ENCODE results near the gene RNF149. TPM values are rescaled to one million over a fixed set of nuclear protein-coding genes. Genes with fewer than 3 reads are reported as not detected.
"Not testable (repeated sequence)": the region's sequence is repeated elsewhere in the genome, so short reads cannot be mapped to it uniquely, and the experiment has no call there.

The RNF149 gene, protein sequence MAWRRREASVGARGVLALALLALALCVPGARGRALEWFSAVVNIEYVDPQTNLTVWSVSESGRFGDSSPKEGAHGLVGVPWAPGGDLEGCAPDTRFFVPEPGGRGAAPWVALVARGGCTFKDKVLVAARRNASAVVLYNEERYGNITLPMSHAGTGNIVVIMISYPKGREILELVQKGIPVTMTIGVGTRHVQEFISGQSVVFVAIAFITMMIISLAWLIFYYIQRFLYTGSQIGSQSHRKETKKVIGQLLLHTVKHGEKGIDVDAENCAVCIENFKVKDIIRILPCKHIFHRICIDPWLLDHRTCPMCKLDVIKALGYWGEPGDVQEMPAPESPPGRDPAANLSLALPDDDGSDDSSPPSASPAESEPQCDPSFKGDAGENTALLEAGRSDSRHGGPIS
- total RNA-seq: 10 to 100 TPM; 66.3 to 74.2 TPM

DNA sequence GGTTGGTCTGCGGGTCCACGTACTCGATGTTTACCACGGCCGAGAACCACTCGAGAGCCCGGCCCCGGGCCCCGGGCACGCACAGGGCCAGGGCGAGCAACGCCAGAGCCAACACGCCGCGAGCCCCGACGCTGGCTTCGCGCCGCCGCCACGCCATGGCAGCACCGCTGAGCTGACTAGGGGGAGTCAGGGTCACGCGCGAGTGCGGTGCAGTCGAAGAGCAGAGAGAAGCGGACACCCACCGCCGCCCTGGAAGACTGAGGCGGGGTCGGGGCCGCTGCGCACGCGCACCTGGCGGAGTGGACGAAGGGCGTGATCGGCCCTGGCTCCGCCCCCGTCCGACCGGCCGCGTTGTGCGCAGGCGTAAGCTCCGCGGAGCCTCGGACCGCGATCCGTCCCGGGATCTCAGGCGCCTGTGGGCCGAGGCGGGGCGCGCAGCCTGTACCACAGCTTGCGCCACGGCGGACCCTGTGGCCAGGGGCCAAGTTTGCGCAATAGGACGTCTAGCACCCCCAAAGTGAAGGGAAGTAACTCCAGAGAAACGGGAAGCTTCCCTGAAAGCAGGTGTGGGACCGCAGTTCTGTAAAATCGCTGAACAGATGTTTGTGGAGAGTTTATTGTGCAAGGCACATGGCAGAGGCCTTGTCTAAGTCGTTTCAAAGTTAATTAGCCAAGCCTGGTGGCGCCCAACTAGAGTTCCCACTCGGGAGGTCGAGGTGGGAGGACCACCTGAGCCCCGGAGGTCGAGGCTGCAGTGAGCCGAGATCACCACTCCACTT, at the start of gene RNF149:
RNF149 (minus strand) TSS at position 270 of the 779 bp plus-strand sequence; CDS start at position 157, 113 bp downstream.
- no peaks in the 10 kb centered on the region for H3K27me3 Mint-ChIP-seq
- peak; percentile 89 for DNase-seq
- peak within 1 kb of the TSS; percentile 96 for H3K27ac Mint-ChIP-seq
- H3K9me3 Mint-ChIP-seq: no peaks in the 10 kb centered on the region
- CTCF ChIA-PET: interaction anchor here (0.6 to 1.8 kb wide), 3 partner anchors 9 to 55 kb away, joined by 3 to 4 read pairs (median 3); no protein-coding TSS in a partner anchor
- peaks cover 64% of the 10 kb centered on the region for H3K4me1 Mint-ChIP-seq
- peak within 1 kb of the TSS; percentile 98 for H3K4me3 Mint-ChIP-seq
- H3K36me3 Mint-ChIP-seq (ENCODE audit: low read depth): peaks cover 37% of the 10 kb centered on the region
- POLR2A ChIA-PET: interaction anchor here (0.7 to 1.8 kb wide), 2 partner anchors 20 to 417 kb away, joined by 3 to 6 read pairs; no protein-coding TSS in a partner anchor

DNA sequence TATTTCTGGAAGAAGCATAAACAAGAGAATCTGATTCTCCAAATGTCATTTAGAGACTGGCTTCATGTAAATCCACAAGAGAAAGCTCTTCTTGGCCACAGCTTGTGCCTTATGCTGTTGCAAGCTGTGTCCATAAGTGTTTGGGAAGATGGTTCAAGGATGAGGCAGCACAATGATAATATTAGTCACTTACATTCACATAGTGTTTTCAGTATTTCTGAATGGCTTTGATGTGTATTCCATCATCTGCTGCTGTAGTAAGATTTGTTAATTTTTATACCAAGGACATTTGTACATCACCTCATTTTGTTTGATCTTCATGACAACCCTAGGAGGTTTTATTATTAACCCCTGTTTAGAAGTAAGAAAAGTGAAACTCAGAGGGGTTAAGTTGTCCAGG, 48.9 kb upstream of the RNF149 start:
- H3K9me3 Mint-ChIP-seq: no peaks in the 10 kb centered on the region
- CTCF ChIA-PET: interaction anchor here (0.6 to 1.5 kb wide), 3 partner anchors 15 to 1046 kb away, joined by 3 to 5 read pairs (median 4); no protein-coding TSS in a partner anchor
- H3K27ac Mint-ChIP-seq: no peak overlapping the region
- POLR2A ChIA-PET: no interaction called here
- peaks cover 3% of the 10 kb centered on the region for H3K36me3 Mint-ChIP-seq (ENCODE audit: low read depth)
- no peak for DNase-seq
- H3K4me3 Mint-ChIP-seq: no peak overlapping the region
- peaks cover 34% of the 10 kb centered on the region for H3K4me1 Mint-ChIP-seq
- H3K27me3 Mint-ChIP-seq: peaks cover 2% of the 10 kb centered on the region

DNA sequence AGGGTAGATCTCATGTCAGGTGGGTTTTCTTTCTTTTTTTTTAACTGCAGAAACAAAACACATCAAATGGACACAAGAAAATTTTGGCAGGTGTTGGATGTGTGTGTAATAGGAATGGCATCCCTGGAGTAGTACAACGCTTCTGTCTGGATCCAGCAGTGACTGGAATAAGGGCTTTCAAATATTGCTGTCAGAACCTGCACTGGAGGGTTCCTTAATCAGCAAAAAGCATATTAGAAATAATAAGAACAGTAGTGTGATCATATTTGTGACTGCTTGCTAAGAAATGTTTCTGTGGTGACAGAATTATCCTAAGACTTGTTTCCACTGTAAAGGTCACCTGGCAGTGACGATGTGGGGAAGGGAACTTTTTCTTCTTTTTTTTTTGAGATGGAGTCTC, 48.0 kb upstream of the RNF149 start:
- Mint-ChIP-seq H3K27me3 (peaks cover 2% of the 10 kb centered on the region), H3K36me3 (ENCODE audit: low read depth) (peaks cover 3% of the 10 kb centered on the region), H3K9me3 (no peaks in the 10 kb centered on the region), H3K4me1 (peaks cover 26% of the 10 kb centered on the region), H3K27ac (no peak overlapping the region), H3K4me3 (no peak overlapping the region)
- ChIA-PET POLR2A (no interaction called here), CTCF (interaction anchor here (0.5 kb wide), 1 partner anchor 292 kb away, joined by 3 read pairs; no protein-coding TSS in a partner anchor)
- DNase-seq: no peak

DNA sequence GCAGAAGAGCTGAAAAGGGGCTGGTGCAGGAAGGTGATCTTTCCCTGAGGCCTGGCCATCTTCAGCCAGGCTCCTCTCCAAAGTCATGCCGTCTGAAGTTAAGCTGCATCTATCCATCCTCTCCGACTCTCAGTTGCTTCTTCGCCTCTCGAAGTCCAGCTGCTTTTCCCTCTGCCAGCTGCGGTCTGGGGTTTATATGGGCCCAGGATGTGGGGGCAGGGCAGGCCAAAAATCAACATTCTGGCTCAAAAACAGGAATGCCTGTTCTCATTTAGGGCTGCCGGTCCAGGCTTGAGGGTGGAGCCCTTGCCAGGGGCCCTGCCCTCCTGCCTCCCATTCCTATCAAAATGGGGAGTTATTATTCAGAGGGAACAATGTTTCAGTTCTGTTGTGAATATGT, 47.6 kb upstream of the RNF149 start:
- ChIA-PET POLR2A (no interaction called here), CTCF (interaction anchor here (2.4 kb wide), 1 partner anchor 14 kb away, joined by 9 read pairs; no protein-coding TSS in a partner anchor)
- DNase-seq: no peak
- peaks cover 3% of the 10 kb centered on the region for H3K36me3 Mint-ChIP-seq (ENCODE audit: low read depth)
- peak overlapping the region; percentile 15 for H3K27ac Mint-ChIP-seq
- H3K4me3 Mint-ChIP-seq: no peak overlapping the region
- peaks cover 21% of the 10 kb centered on the region for H3K4me1 Mint-ChIP-seq
- H3K27me3 Mint-ChIP-seq: peaks cover 2% of the 10 kb centered on the region
- no peaks in the 10 kb centered on the region for H3K9me3 Mint-ChIP-seq

DNA sequence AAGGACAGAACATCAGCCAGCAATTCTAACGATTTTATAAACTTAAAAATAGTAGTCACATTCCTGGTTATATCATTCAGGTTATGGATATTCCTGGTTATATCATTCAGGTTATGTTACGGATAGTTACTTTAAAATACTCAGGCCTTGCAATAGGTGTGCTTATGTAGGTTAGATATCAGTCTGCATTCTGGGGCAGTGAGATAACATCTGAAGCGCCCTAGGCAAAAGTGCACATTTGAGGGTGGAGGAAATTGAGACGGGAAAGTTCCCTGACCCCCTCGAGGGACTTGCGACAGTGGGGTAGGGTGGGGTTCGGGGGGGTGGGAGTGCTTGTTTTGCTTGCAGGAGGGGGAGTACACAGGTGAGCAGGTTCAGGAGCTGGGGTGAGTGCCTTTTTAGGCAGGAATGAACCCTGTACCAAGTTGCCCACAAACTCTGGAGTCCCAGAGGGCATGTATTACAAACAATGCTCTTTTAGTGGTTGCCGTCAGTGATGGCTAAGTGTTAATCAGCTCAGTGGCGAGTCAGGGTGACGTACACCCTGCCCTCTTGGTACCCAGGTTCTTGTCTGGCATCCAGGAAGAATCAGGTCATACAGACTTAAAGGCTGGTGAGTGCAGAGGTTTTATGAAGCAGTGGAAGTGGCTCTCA, 47.0 kb upstream of the RNF149 start:
- ChIA-PET CTCF (interaction anchor here (0.6 to 2.4 kb wide), 3 partner anchors 11 to 92 kb away, joined by 3 to 9 read pairs (median 4); no protein-coding TSS in a partner anchor), POLR2A (interaction anchor here (0.6 kb wide), 1 partner anchor 20 kb away, joined by 3 read pairs; no protein-coding TSS in a partner anchor)
- Mint-ChIP-seq H3K27me3 (peaks cover 2% of the 10 kb centered on the region), H3K4me1 (peaks cover 20% of the 10 kb centered on the region), H3K9me3 (no peaks in the 10 kb centered on the region), H3K36me3 (ENCODE audit: low read depth) (peaks cover 3% of the 10 kb centered on the region), H3K27ac (peak overlapping the region; percentile 15), H3K4me3 (no peak overlapping the region)
- DNase-seq: no peak

DNA sequence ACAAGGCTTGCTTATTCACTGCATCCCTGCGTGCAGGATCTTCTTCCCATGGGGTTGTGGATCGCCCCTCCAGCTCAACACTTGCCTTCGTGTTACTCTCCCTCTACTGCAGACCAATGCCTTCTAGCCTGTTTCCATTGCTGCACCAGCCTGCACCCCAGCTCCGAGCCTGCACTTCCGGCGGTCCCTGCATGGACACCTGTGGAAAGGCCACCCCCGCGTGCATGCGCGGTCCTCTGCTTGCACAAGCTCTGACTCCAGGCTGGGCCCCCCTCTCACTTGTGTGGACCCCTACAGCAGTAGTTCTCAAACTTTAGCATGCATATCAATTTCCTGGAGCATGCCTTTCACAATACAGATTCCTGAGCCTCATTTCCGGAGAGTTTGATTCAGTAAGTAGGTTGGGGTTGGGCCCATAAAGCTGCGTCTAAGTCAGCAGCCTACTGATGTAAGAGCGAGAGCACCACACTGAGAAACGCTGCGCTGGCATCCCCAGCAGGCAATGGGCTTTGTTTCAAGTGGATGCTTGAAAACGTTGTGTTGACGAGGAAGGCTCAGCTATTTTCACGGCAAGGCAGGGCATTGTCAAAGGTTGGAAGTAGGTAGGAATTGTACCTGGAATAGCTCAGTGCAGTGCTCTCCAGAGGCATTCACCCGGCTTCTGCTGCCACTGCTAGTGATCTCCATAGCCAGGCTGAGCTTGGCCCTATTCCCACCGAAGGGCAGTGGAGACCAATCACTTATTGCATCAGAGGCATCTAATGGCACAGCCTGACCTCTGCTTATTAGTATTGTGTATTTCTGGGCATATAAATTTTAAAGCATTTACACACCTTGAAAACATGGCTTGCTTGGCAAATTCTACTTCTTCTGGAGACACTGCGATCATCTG, 46.2 kb upstream of the RNF149 start:
- H3K27ac Mint-ChIP-seq: no peak overlapping the region
- no peak for DNase-seq
- H3K36me3 Mint-ChIP-seq (ENCODE audit: low read depth): no peaks in the 10 kb centered on the region
- peaks cover 18% of the 10 kb centered on the region for H3K4me1 Mint-ChIP-seq
- H3K4me3 Mint-ChIP-seq: no peak overlapping the region
- H3K27me3 Mint-ChIP-seq: peaks cover 2% of the 10 kb centered on the region
- ChIA-PET CTCF (interaction anchor here (0.6 to 2.4 kb wide), 3 partner anchors 10 to 92 kb away, joined by 3 to 9 read pairs (median 4); no protein-coding TSS in a partner anchor), POLR2A (interaction anchor here (0.6 kb wide), 2 partner anchors 19 to 63 kb away, joined by 3 read pairs; no protein-coding TSS in a partner anchor)
- H3K9me3 Mint-ChIP-seq: no peaks in the 10 kb centered on the region

DNA sequence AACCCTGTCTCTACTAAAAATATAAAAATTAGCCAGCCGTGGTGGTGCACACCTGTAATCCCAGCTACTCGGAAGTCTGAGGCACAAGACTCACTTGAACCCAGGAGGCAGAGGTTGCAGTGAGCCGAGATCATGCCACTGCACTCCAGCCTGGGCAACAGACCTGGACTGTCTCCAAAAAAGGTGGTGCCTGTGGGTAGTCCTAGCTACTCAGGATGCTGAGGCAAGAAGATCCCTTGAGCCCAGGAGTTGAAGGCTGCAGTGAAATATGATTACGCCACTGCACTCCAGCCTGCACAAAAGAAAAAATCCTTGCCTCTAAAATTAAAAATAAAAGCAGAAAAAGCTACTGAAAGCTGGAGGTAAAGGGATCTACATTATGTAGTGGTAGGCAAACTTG, 44.1 kb upstream of the RNF149 start:
- H3K4me3 Mint-ChIP-seq; H3K9me3 Mint-ChIP-seq; H3K27me3 Mint-ChIP-seq; POLR2A ChIA-PET; H3K36me3 Mint-ChIP-seq (ENCODE audit: low read depth); DNase-seq; H3K27ac Mint-ChIP-seq; CTCF ChIA-PET: not testable (repeated sequence)
- peaks cover 15% of the 10 kb centered on the region for H3K4me1 Mint-ChIP-seq

DNA sequence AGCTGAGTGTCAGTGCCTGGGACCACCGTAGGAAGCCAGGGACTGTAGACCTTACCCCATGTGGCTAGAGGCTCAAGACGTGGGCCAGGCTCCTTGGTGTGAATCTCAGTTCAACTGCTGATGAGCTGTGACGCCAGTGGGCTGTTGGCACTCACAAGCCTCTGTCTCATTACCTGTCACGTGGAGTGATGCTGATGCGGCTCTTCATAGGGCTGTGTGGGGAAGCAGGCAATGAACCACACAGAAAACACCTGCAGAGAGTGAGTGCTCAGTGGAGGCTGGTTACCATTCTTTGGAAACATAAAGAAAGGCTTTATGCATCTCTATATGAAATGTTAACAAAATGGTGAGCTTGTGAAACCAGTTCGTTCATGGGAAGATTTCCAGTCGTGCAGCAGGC, 42.7 kb upstream of the RNF149 start:
- Mint-ChIP-seq H3K27ac (no peak overlapping the region), H3K4me3 (no peak overlapping the region), H3K4me1 (peaks cover 15% of the 10 kb centered on the region), H3K27me3 (peaks cover 10% of the 10 kb centered on the region), H3K36me3 (ENCODE audit: low read depth) (no peaks in the 10 kb centered on the region), H3K9me3 (no peaks in the 10 kb centered on the region)
- no peak for DNase-seq
- POLR2A ChIA-PET: interaction anchor here (0.6 to 1.0 kb wide), 2 partner anchors 30 to 513 kb away, joined by 4 to 6 read pairs; no protein-coding TSS in a partner anchor
- CTCF ChIA-PET: interaction anchor here (2.3 to 2.8 kb wide), 2 partner anchors 9 to 16 kb away, joined by 11 to 15 read pairs; no protein-coding TSS in a partner anchor

DNA sequence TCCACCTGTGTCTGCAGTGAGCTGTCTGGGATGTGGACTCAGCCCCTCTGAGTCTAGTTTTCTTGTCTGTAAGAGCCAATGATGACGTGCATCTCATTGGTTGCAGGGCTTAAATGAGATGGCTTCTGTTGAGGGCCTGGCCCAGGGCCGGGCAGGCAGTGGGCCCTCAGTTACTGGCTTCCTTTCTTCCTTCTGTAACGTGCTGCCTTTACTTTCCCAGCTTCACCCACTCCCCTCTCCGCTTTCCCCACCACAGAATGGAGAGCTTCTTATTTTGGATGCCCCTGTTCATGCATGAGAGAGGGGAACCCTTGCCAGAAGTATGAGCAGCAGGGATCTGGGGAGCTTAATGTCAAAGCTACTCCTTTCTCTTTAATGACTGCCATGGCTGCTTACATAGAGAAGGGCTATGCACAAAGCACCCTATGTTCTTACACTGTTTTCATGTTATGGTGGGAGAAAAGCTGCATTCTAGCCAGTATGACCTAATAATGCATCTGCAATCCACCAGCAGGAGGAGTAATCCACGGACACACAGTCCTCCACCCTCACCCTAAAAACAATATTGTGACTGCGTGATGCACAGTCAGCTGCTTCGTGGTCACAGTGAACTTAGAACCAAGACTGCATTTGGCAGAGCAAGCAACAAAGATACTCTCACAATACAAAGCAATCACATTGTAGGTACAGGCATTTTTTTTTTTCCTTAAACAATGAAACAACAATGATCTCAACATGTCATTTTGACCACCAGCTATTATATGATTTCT, 41.6 kb upstream of the RNF149 start:
- peaks cover 10% of the 10 kb centered on the region for H3K27me3 Mint-ChIP-seq
- POLR2A ChIA-PET: interaction anchor here (0.6 to 1.0 kb wide), 2 partner anchors 31 to 123 kb away, joined by 3 to 6 read pairs; no protein-coding TSS in a partner anchor
- no peak overlapping the region for H3K4me3 Mint-ChIP-seq
- peaks cover 13% of the 10 kb centered on the region for H3K4me1 Mint-ChIP-seq
- H3K27ac Mint-ChIP-seq: no peak overlapping the region
- CTCF ChIA-PET: interaction anchor here (0.7 to 2.8 kb wide), 4 partner anchors 8 to 68 kb away, joined by 3 to 15 read pairs (median 7); no protein-coding TSS in a partner anchor
- H3K9me3 Mint-ChIP-seq: no peaks in the 10 kb centered on the region
- peak; percentile 39 for DNase-seq
- H3K36me3 Mint-ChIP-seq (ENCODE audit: low read depth): no peaks in the 10 kb centered on the region

DNA sequence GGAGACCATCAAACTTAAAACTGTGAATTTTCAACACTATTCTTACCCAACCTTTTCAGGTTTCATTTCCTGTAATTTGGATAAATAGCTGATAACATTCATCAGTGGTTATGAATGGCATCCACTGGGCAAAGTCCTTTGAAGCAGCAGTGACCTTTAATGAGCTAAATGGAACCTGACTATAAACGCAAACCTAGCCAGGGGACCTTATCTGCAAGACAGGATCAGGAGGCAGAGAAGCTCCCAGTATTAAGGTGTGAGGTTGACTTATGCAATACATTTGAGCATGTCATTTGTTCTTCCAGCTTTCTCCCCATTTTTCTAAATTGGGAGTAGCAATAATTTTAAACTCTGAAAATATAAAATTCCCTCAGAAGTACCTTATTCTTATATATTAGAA, 40.4 kb upstream of the RNF149 start:
- CTCF ChIA-PET: interaction anchor here (0.7 to 2.8 kb wide), 3 partner anchors 14 to 289 kb away, joined by 3 to 15 read pairs (median 4); no protein-coding TSS in a partner anchor
- Mint-ChIP-seq H3K9me3 (no peaks in the 10 kb centered on the region), H3K4me1 (peaks cover 16% of the 10 kb centered on the region), H3K4me3 (no peak overlapping the region), H3K27ac (no peak overlapping the region), H3K27me3 (peaks cover 10% of the 10 kb centered on the region), H3K36me3 (ENCODE audit: low read depth) (no peaks in the 10 kb centered on the region)
- POLR2A ChIA-PET: no interaction called here
- no peak for DNase-seq

DNA sequence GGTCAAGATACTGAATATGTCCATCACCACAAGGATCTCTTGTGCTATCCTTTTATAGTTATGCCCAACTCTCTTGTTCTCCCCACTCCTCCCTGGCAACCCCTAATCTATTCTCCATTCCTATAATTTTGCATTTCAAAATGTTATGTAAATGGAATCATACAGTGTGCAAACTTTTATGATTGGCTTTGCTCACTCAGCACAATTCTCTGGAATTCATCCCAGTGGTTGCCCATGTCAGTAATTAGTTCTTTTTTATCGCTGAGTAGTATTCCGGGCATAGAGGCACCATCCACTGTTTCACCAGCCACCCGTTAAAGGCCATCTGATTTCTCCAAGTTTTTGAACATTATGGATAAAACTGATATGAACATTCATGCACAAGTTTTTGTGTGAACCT, 38.4 kb upstream of the RNF149 start:
- peaks cover 8% of the 10 kb centered on the region for H3K27me3 Mint-ChIP-seq
- H3K9me3 Mint-ChIP-seq: no peaks in the 10 kb centered on the region
- no peaks in the 10 kb centered on the region for H3K36me3 Mint-ChIP-seq (ENCODE audit: low read depth)
- H3K27ac Mint-ChIP-seq: no peak overlapping the region
- ChIA-PET CTCF (no interaction called here), POLR2A (no interaction called here)
- no peak for DNase-seq
- H3K4me1 Mint-ChIP-seq: peaks cover 27% of the 10 kb centered on the region
- no peak overlapping the region for H3K4me3 Mint-ChIP-seq
